Parathyroid adenoma (tissue), 2 donors: ENCODE results near the gene PCNX3.
"Not testable (repeated sequence)": the region's sequence is repeated elsewhere in the genome, so short reads cannot be mapped to it uniquely, and the experiment has no call there.

ENCODE experiments used
- H2AFZ ChIP-seq: fragments of 300-600 bp; sonication (generic); one replicate; pipeline ENCODE4 v1.7.0; 2017; ENCODE audit warnings: antibody characterized with exemption, mild to moderate bottlenecking
- H3K27ac ChIP-seq: fragments of 300-600 bp; sonication (generic); one replicate; pipeline ENCODE4 v1.7.0; 2017
- H3K27me3 ChIP-seq: fragments of 300-600 bp; sonication (generic); one replicate; pipeline ENCODE4 v1.7.0; 2017; ENCODE audit warnings: low read length; ENCODE audit not compliant: control insufficient read depth, insufficient read depth
- H3K36me3 ChIP-seq: fragments of 300-600 bp; sonication (generic); one replicate; pipeline ENCODE4 v1.7.0; 2017; ENCODE audit warnings: low read length; ENCODE audit not compliant: control insufficient read depth, insufficient read depth
- H3K4me1 ChIP-seq: fragments of 300-600 bp; sonication (generic); one replicate; pipeline ENCODE4 v1.7.0; 2017; ENCODE audit warnings: control low read depth
- H3K4me2 ChIP-seq: fragments of 300-600 bp; sonication (generic); one replicate; pipeline ENCODE4 v1.7.0; 2017; ENCODE audit warnings: low read length
- H3K4me3 ChIP-seq: fragments of 300-600 bp; sonication (generic); one replicate; pipeline ENCODE4 v1.7.0; 2017; ENCODE audit warnings: low read depth, low read length
- H3K79me2 ChIP-seq: fragments of 300-600 bp; sonication (generic); one replicate; pipeline ENCODE4 v1.7.0; 2017; ENCODE audit warnings: control low read depth
- H3K9ac ChIP-seq: fragments of 300-600 bp; sonication (generic); one replicate; pipeline ENCODE4 v1.7.0; 2017; ENCODE audit warnings: mild to moderate bottlenecking
- H3K9me3 ChIP-seq: fragments of 300-600 bp; sonication (generic); one replicate; pipeline ENCODE4 v1.7.0; 2017; ENCODE audit warnings: low read length; ENCODE audit not compliant: control insufficient read depth
- CTCF ChIP-seq: fragments of 300-600 bp; sonication (generic); IDR thresholded peaks from one replicate; pipeline ENCODE4 v1.7.0; 2017; ENCODE audit warnings: antibody characterized with exemption, mild to moderate bottlenecking
- donor health status: primary hyperparathyroidism.

The PCNX3 gene

GRCh38 chr11:65657426-65657825 is 41.9 kb downstream of the PCNX3 start:
- no peak overlapping the region for H3K4me3 ChIP-seq
- H3K27ac ChIP-seq, result no peak overlapping the region
- H3K36me3 ChIP-seq, result no peaks in the 10 kb centered on the region
- no peaks in the 10 kb centered on the region for H3K9me3 ChIP-seq
- no peaks in the 10 kb centered on the region for H3K27me3 ChIP-seq
- no peak overlapping the region for H3K9ac ChIP-seq
- no peak overlapping the region for H2AFZ ChIP-seq
- H3K4me2 ChIP-seq, result no peak overlapping the region
- H3K4me1 ChIP-seq, result peaks cover 6% of the 10 kb centered on the region
- no peak for TF ChIP-seq CTCF
- H3K79me2 ChIP-seq, result no peaks in the 10 kb centered on the region

- Histone ChIP-seq H3K9me3 (no peaks in the 10 kb centered on the region), H3K9ac (no peak overlapping the region), H3K79me2 (no peaks in the 10 kb centered on the region), H3K4me3 (no peak overlapping the region), H2AFZ (no peak overlapping the region), H3K4me1 (peaks cover 2% of the 10 kb centered on the region), H3K36me3 (no peaks in the 10 kb centered on the region), H3K4me2 (no peak overlapping the region), H3K27me3 (no peaks in the 10 kb centered on the region), H3K27ac (no peak overlapping the region)
- TF ChIP-seq CTCF, result no peak
Measured at GRCh38 chr11:65658174-65659021, 42.8 kb downstream of the PCNX3 start.

DNA sequence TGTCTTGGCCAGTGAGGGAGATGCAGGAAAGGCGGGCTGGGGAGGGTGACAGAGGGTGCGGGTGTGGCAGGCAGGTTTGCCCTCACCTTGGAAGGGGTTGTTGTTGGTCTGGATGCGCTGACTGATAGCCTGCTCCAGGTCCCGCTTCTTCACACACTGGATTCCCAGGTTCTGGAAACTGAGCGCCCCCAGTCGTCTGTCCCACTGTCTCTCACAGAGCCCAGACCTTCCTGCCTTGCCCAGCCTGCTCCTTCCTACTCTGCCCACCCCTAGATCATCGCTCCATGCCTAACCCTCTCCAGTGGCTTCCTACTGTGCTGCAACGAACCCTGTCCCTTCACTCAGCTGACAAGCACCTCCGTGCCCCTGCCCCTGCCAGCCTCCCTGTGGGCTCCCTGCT is 44.5 kb downstream of the PCNX3 start:
- H3K27me3 ChIP-seq, result no peaks in the 10 kb centered on the region
- TF ChIP-seq CTCF, result no peak
- no peaks in the 10 kb centered on the region for H3K9me3 ChIP-seq
- no peak overlapping the region for H2AFZ ChIP-seq
- H3K9ac ChIP-seq, result no peak overlapping the region
- H3K36me3 ChIP-seq, result no peaks in the 10 kb centered on the region
- no peak overlapping the region for H3K4me3 ChIP-seq
- no peaks in the 10 kb centered on the region for H3K79me2 ChIP-seq
- H3K4me2 ChIP-seq, result no peak overlapping the region
- no peak overlapping the region for H3K27ac ChIP-seq
- H3K4me1 ChIP-seq, result no peaks in the 10 kb centered on the region

- H2AFZ ChIP-seq, H3K4me3 ChIP-seq, H3K27ac ChIP-seq, H3K4me1 ChIP-seq, H3K9me3 ChIP-seq, H3K79me2 ChIP-seq, H3K36me3 ChIP-seq, H3K4me2 ChIP-seq, H3K9ac ChIP-seq, H3K27me3 ChIP-seq: not testable (repeated sequence)
Measured at GRCh38 chr11:65660908-65661307, 45.3 kb downstream of the PCNX3 start.

GRCh38 chr11:65661599-65662246 is 46.1 kb downstream of the PCNX3 start:
- Histone ChIP-seq H3K4me1 (no peaks in the 10 kb centered on the region), H3K9ac (no peak overlapping the region), H3K9me3 (no peaks in the 10 kb centered on the region), H3K27ac (peak overlapping the region; percentile 47), H3K79me2 (no peaks in the 10 kb centered on the region), H3K4me2 (peak overlapping the region; percentile 89), H3K4me3 (peak overlapping the region; percentile 74), H2AFZ (no peak overlapping the region), H3K27me3 (no peaks in the 10 kb centered on the region), H3K36me3 (no peaks in the 10 kb centered on the region)
- no peak for TF ChIP-seq CTCF
